SKM-1 (cell line): ENCODE results near the gene CWF19L1.

Source experiments
- DNase-seq: peaks from one replicate; lab custom pipeline; 2025; ENCODE audit not compliant: unreplicated experiment; lab: John Stamatoyannopoulos, UW

CWF19L1 gene

GRCh38 chr10:100254191-100254590, 13.2 kb downstream of the CWF19L1 start:
- DNase-seq = no peak

GRCh38 chr10:100253041-100253440, 14.4 kb downstream of the CWF19L1 start:
- DNase-seq = no peak

- DNase-seq = no peak
Measured at GRCh38 chr10:100248820-100249219, 18.6 kb downstream of the CWF19L1 start.

DNA sequence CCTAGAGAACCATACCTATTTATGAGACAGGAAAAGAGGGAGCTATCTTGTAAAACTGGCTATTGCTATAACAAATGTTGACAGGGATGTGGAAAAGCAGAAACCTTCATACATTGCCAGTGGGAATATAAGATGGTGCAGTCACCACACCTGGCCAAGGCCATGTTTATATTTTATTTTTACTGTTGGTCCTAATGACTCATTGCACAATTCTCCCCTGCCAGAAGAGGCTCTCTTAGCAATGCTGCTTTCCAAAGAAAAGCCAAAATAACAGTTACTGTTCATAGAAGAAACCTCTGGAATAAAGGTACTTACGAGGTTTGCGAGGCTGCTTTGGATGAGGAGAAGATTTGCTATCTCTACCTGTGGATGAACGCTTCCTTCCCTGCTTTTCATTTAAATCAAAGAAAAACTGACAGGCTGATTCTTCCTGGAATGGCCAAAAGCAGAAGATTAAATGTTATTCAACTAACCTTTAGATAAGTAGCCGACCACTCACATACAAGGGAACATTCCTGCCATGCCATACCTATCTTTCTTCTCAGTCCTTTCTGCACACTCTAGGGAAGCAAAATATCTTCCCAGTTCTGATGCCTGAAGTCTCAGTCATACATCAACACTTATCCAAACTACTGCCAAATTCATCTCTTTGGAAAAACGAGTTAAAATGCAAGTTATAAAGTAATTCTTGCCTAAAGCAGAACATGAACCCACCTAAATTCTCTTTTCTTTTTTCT, 21.8 kb downstream of the CWF19L1 start:
- DNase-seq = no peak

- DNase-seq = no peak
Measured at GRCh38 chr10:100239851-100240250, 27.6 kb downstream of the CWF19L1 start.

DNA sequence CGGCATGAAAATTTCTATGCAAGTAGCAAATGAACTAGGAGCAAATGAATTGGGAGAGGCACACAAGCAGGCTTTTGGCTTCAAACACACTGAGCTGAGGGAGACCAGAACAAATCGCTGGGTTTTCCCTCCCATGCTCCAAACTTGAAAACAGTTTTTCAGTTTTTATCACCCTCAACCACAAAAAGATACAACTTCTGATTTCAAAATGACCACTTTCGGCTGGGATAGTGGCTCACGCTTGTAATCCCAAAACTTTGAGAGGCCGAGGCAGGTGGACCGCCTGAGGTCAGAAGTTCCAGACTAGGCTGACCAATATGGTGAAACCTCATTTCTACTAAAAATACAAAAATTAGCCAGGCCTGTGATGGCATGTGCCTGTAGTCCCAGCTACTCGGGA, 29.0 kb downstream of the CWF19L1 start:
- DNase-seq = no peak

DNA sequence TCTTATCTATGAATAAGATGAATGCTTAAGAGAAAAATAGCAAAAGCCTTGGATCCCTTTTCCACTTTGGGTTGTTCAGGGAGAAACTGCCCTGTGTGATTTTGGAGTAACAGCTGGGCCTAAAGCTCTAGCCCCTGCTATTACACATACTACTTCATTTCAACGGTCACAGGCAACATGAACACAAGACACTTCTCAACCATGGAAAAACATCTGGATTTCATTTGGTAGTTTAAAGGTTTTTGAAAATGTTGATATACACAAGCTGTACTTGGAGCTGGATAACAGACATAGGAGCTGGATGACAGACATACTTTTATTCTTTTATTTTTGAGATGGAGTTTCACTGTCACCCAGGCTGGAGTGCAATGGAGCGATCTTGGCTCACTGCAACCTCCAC, 35.3 kb downstream of the CWF19L1 start:
- DNase-seq = no peak

- no peak for DNase-seq
Measured at GRCh38 chr10:100229819-100230422, 37.5 kb downstream of the CWF19L1 start.

- no peak for DNase-seq
Measured at GRCh38 chr10:100223879-100224278, 43.6 kb downstream of the CWF19L1 start.

GRCh38 chr10:100222529-100222928, 44.9 kb downstream of the CWF19L1 start:
- DNase-seq = no peak

- DNase-seq = no peak
Measured at GRCh38 chr10:100216006-100216405, 51.4 kb downstream of the CWF19L1 start.

GRCh38 chr10:100209303-100209702, 58.1 kb downstream of the CWF19L1 start:
- DNase-seq = no peak

DNA sequence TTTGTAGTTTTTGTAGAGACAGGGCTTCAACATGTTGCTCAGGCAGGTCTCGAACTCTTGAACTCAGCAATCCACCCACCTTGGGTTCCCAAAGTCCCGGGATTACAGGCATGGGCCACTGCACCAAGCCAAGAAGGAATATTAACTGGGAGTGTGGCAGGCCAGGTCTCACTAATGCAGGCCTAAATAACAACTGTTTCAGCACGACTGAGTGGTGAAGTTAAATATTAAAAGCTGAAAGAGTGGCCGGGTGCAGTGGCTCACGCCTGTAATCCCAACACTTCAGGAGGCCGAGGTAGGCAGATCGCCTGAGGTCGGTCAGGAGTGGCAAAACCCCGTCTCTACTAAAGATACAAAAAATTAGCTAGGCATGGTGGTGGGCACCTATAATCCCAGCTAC, 59.2 kb downstream of the CWF19L1 start:
- DNase-seq = no peak

GRCh38 chr10:100204370-100204769, 63.1 kb downstream of the CWF19L1 start:
- no peak for DNase-seq

GRCh38 chr10:100201549-100201948, 65.9 kb downstream of the CWF19L1 start:
- no peak for DNase-seq

DNA sequence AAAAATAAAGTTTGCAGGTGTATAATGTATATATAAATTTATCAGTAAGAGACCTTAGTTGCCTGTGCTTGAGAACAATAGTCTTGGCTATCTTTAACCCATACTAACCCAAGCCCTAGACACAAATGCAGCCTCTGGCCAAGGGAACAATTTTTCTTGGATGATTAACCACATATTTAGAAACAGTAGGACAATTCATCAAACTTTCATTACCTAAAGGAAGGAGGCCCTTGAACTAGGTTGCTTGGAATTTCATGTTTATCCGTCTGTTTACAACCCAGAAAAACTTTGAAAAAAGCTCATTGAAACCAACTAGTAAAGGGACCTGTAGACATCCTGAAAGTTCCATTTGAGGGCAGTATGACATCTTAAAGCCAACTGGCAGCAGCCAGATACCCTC, 72.7 kb downstream of the CWF19L1 start:
- no peak for DNase-seq

GRCh38 chr10:100192350-100192749, 75.1 kb downstream of the CWF19L1 start:
- peak; percentile 53 for DNase-seq

GRCh38 chr10:100186253-100187212, 80.9 kb downstream of the CWF19L1 start:
- no peak for DNase-seq

DNA sequence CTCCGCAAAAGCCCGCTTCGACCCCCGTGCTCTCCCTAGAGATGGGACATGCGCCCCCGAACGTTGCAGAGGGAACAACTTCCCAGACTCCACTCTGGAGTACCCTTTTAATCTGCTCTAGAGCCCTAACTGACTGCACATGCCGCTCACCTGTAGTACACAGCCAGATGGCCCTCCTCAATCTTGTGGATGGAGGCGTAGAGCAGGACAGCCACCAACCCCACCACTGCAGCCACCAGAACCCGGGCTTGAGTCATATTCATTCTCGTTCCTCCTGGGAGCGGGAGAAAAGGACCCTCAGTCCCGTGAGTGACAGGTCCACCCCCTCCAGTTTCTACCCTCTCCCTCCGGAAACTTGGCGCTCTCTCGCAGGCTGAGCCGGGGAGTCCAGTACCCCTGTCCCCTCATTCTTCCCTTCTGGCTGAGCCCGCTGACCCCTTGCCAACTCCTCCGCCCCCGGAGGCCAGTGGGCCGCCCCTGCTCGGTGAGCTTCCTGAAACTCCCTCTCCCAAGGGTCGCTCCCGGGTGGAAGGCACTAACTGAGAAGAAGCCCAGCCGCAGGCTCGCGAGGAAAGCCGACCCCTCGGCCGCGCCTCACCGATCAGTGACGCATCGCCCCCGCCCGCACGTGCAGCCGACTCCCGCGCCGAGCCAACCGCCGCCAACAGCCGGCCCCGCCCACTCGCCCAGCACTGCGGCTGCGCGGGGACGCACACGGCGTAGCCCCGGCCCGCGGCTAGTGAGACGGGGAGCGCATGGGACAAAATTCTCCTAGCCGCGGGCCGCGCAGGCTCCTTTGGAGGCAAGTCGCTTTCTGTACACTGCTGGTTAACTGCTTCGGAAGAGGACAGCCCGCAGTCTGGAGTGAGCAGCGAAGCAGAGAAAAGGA, 81.8 kb downstream of the CWF19L1 start, which contains the start of gene ERLIN1:
TSS of gene ERLIN1 (minus strand) at position 666 of the 889 bp plus-strand sequence. CDS start at position 263, 403 bp downstream.
- peak; percentile 89 for DNase-seq

DNA sequence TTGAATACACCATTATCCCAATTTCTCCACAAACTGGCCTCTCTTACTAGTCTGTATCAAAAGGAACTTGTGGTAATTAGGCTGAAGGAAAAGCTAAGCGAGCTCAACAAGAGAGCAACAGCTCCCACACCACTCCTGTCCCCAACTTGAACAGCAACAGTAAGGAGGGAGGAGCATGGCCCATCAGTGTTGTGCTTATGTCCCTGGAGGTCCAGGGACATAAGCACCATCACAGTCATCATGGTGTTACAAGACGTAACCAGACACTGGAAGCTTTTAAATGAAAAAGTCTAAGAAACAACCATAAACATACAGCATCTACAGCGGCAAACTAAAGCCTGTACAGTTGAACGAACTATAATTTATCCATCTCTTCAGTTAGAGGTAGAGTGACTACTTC, 82.6 kb downstream of the CWF19L1 start:
- peak; percentile 49 for DNase-seq

- no peak for DNase-seq
Measured at GRCh38 chr10:100184426-100184825, 83.0 kb downstream of the CWF19L1 start.
